Measurements from ENCODE around the gene SERHL2. TPM values are rescaled to one million over a fixed set of nuclear protein-coding genes. Genes with fewer than 3 reads are reported as not detected.

The SERHL2 gene
- total and polyA plus RNA-seq, 2 experiments from 2014 or later, result 1.5 to 2.1 TPM

DNA sequence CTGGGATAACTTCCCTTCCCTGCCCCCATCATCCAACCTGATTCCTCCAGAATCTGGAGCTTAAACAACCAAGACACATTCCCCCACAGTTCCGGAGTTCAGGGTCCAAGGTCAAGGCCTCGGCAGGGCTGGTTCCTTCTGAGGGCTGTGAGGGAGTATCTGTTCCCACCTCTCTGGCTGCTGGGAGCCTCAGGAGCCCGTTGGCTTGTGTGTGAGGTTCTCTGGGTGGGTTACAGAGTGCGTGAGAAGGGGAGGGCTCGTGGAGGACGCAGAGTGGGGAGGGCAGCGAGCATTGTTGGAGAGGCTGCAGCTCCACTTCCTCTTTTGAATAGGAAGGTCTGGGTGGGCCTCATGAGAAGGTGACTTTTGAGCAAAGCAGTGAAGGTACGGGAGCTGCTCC, 8.5 kb downstream of the SERHL2 start (continued):
- TF ChIP-seq ZNF462 (CRISPR knock-in tag; IDR thresholded peaks at IDR 0.05), result no peak

- no peaks in the 10 kb centered on the region for H3K36me3 ChIP-seq (ENCODE audit: insufficient read depth)
- Mint-ChIP-seq H3K4me1 (peaks cover 12% of the 10 kb centered on the region), H3K36me3 (ENCODE audit: low read depth) (no peaks in the 10 kb centered on the region; the same call in 2 of the 3 replicates), H3K27me3 (ENCODE audit: insufficient read depth, low read depth, poor library complexity) (peaks cover 30% of the 10 kb centered on the region), H3K9me3 (no peaks in the 10 kb centered on the region; the same call in 2 of the 3 replicates), H3K4me3 (no peak overlapping the region), H3K27ac (no peak overlapping the region)
- no peaks in the 10 kb centered on the region; the same call in 1 of the 2 replicates for H3K27me3 ChIP-seq (ENCODE audit: insufficient read depth)
- H3K4me3 ChIP-seq, result no peak overlapping the region
- no peak overlapping the region for H3K4me2 ChIP-seq
- H4K20me1 ChIP-seq (replicated peaks; ENCODE audit: insufficient read depth), result no peaks in the 10 kb centered on the region; the same call in 1 of the 2 replicates
- H3K9me2 ChIP-seq (ENCODE audit: insufficient read depth), result no peaks in the 10 kb centered on the region
- H2AFZ ChIP-seq, result no peak overlapping the region
- no peak overlapping the region for H3K27ac ChIP-seq (ENCODE audit: low read depth)
- no peak for ATAC-seq
- peaks cover 4% of the 10 kb centered on the region; the same call in 1 of the 2 replicates for H3K4me1 ChIP-seq (ENCODE audit: insufficient read depth)
- peaks cover 5% of the 10 kb centered on the region; the same call in 1 of the 2 replicates for H3F3A ChIP-seq (replicated peaks; ENCODE audit: low read depth)
- no peak for DNase-seq (ENCODE audit: low spot score)
- H3K79me2 ChIP-seq (replicated peaks; ENCODE audit: insufficient read depth), result no peaks in the 10 kb centered on the region
- TF ChIP-seq REST (IDR thresholded peaks at IDR 0.05; ENCODE audit: unreplicated experiment), result no peak
- TF ChIP-seq CREB1 (CRISPR knock-in tag; IDR thresholded peaks at IDR 0.05; ENCODE audit: low read depth), result no peak
- no peak for TF ChIP-seq STAT1 (IDR thresholded peaks at IDR 0.05; ENCODE audit: unreplicated experiment)
- TF ChIP-seq POLR2AphosphoS5 (IDR thresholded peaks at IDR 0.05; ENCODE audit: low read depth), result no peak
- TF ChIP-seq EZH2phosphoT487 (IDR thresholded peaks at IDR 0.05; ENCODE audit: unreplicated experiment), result no peak
- TF ChIP-seq ZNF331 (CRISPR knock-in tag; IDR thresholded peaks at IDR 0.05; ENCODE audit: low read depth), result no peak
These were observed 8.9 kb downstream of the SERHL2 start for GRCh38 chr22:42562684-42563083.

Measured in GM23338 (cell line).